ENCODE results near the gene LRIG1. TPM values are rescaled to one million over a fixed set of nuclear protein-coding genes. Genes with fewer than 3 reads are reported as not detected.

Gene LRIG1
- total and polyA plus RNA-seq, 5 donors: 80.2 to 140 (median 121) TPM

DNA sequence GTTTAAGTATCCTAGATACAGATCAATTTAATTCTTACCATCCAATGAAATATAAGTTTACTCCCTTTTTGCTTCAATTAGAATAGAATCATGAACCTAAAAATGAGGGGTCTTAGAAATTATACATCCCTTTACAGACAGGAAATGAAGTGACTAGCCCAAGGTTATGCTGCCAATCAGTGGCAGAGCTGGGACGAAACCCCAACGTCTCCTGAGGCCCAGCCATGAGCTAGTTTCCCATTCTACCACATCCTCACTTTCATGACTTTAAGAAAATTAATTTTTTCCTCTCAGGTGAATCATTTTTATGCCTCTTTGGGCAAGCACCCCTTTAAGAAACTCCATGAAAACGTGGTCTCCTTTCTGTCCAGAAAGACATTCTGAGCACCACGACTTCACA is 11.2 kb downstream of the LRIG1 start:
- Histone ChIP-seq H3K9me3 (ENCODE audit: control insufficient read depth, low read length) (no peaks in the 10 kb centered on the region), H3K27ac (ENCODE audit: low read length) (no peak overlapping the region), H3K4me3 (ENCODE audit: low read length) (no peak overlapping the region), H3K4me1 (ENCODE audit: control insufficient read depth, insufficient read depth, low read length) (peaks cover 5% of the 10 kb centered on the region), H3K27me3 (ENCODE audit: control insufficient read depth, insufficient read depth) (no peaks in the 10 kb centered on the region)
- WGBS: 77% methylated on average over 4 of the region's 4 CpGs
- DNase-seq (no peak), ATAC-seq (no peak)
- intact Hi-C loops (cut with DNase I): no loop called here

DNA sequence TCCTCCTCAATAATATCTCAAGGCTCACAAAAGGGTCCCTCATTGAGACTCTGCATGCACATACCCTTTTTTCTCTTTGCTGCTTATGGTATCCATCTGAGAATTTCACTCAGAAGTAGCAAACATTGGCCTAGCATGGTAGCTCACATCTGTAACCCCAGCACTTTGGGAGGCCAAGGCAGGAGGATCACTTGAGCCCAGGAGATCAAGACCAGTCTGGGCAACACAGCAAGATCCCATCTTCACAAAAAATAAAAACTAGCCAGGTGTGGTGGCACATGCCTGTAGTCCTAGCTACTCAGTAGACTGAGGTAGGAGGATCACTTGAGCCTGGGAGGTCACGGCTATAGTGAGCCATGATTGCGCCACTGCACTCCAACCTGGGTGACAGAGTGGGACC is 11.7 kb downstream of the LRIG1 start:
- Histone ChIP-seq H3K4me1 (ENCODE audit: control insufficient read depth, insufficient read depth, low read length) (peaks cover 7% of the 10 kb centered on the region), H3K4me3 (ENCODE audit: low read length) (no peak overlapping the region), H3K27ac (ENCODE audit: low read length) (no peak overlapping the region), H3K27me3 (ENCODE audit: control insufficient read depth, insufficient read depth) (no peaks in the 10 kb centered on the region), H3K9me3 (ENCODE audit: control insufficient read depth, low read length) (no peaks in the 10 kb centered on the region)
- no peak for ATAC-seq
- WGBS: 96% methylated on average over 2 of the region's 2 CpGs
- DNase-seq: no peak
- intact Hi-C loops (cut with DNase I): no loop called here

DNA sequence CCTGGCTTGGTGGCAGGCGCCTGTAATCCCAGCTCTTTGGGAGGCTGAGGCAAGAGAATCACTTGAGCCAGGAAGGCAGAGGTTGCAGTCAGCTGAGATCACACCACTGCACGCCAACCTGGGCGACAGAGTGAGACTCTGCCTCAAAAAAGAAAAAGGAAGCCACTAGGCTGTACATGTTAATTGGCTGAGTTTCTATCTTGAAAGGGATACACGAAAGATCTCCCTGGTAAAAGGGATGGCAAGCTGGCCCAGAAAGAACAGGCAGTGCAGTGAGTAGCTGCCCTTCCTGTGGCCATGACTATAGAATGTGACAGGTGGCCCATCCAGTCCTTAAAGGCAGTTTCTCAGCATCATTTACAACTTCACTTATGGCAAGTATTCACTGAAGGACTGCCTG is 12.3 kb downstream of the LRIG1 start:
- 74% methylated on average over 4 of the region's 4 CpGs for WGBS
- Histone ChIP-seq H3K27ac (ENCODE audit: low read length) (no peak overlapping the region), H3K27me3 (ENCODE audit: control insufficient read depth, insufficient read depth) (no peaks in the 10 kb centered on the region), H3K4me1 (ENCODE audit: control insufficient read depth, insufficient read depth, low read length) (peaks cover 8% of the 10 kb centered on the region), H3K9me3 (ENCODE audit: control insufficient read depth, low read length) (no peaks in the 10 kb centered on the region), H3K4me3 (ENCODE audit: low read length) (no peak overlapping the region)
- DNase-seq (no peak), ATAC-seq (no peak)
- intact Hi-C loops (cut with DNase I): no loop called here

DNA sequence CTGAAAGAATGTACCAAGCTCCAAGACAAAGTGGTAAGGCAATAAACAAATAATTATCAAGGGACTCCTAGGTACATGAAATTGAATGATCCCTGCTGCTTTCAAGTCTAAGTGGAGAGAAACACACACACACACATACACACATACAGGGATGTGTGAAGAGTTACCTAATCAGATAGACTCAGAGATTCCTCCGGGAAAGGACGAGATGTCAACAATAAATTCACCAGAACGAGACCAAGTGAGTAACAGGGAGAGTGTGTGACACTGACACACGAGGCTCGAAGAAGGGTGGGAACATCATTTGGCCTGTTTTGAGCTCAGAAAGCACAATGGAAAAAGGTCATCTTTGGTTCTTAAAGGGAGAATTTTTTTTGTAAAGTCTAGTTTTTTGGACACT is 13.4 kb downstream of the LRIG1 start:
- ATAC-seq (no peak), DNase-seq (no peak)
- no peak overlapping the region for H3K27ac ChIP-seq (ENCODE audit: low read length)
- no peaks in the 10 kb centered on the region for H3K27me3 ChIP-seq (ENCODE audit: control insufficient read depth, insufficient read depth)
- no peaks in the 10 kb centered on the region for H3K9me3 ChIP-seq (ENCODE audit: control insufficient read depth, low read length)
- peaks cover 11% of the 10 kb centered on the region for H3K4me1 ChIP-seq (ENCODE audit: control insufficient read depth, insufficient read depth, low read length)
- intact Hi-C loops (cut with DNase I): no loop called here
- H3K4me3 ChIP-seq (ENCODE audit: low read length): no peak overlapping the region
- WGBS: 69% methylated on average over 5 of the region's 5 CpGs

DNA sequence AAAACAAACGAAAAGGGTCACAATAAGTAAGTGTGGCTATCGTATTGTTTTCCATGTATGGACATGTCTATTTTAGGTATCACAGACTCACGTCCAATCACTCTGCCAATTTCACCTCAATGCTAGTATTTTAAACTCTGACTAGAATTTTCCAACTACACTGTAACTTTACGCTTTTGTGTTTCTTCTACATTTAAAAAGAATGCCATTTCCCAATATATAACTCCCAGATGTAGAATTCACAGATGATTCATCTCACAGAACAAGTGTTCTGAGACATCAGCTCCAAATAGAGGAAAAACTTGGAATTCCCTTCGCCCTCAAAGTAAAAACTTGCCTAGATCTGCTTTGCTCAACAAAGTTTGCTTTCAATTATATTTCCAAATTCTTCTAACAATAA is 14.2 kb downstream of the LRIG1 start:
- intact Hi-C loops (cut with DNase I): no loop called here
- H3K4me3 ChIP-seq (ENCODE audit: low read length): no peak overlapping the region

DNA sequence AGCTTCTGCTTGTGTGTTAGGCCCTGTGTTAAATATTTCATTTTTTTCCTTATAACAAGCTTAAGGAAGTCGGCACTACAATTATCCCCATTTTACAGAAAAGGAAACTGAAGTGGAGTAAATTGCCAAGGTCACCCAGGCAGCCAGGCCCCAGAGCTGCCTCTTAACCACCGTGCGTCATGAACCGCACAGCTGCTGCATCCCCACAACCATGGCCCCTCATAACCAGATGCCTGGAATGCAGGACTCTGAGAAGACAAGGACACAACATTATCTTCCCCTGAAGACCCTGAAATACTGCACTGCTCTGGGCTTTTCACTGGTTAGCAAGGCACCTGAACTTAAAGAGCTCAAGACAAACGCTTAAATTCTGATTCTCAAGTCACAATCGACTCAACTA is 14.6 kb downstream of the LRIG1 start:
- ATAC-seq (no peak), DNase-seq (no peak)
- no peaks in the 10 kb centered on the region for H3K9me3 ChIP-seq (ENCODE audit: control insufficient read depth, low read length)
- peaks cover 15% of the 10 kb centered on the region for H3K4me1 ChIP-seq (ENCODE audit: control insufficient read depth, insufficient read depth, low read length)
- no peak overlapping the region for H3K4me3 ChIP-seq (ENCODE audit: low read length)
- peak overlapping the region; percentile 75 for H3K27ac ChIP-seq (ENCODE audit: low read length)
- intact Hi-C loops (cut with DNase I): no loop called here
- H3K27me3 ChIP-seq (ENCODE audit: control insufficient read depth, insufficient read depth): no peaks in the 10 kb centered on the region
- WGBS: 84% methylated on average over 6 of the region's 6 CpGs

More for the DNA sequence above, 14.2 kb downstream of the LRIG1 start:
- ATAC-seq: no peak
- DNase-seq: no peak
- WGBS: 56% methylated on average over 5 of the region's 5 CpGs
- no peaks in the 10 kb centered on the region for H3K9me3 ChIP-seq (ENCODE audit: control insufficient read depth, low read length)
- H3K27ac ChIP-seq (ENCODE audit: low read length): no peak overlapping the region
- no peaks in the 10 kb centered on the region for H3K27me3 ChIP-seq (ENCODE audit: control insufficient read depth, insufficient read depth)
- H3K4me1 ChIP-seq (ENCODE audit: control insufficient read depth, insufficient read depth, low read length): peaks cover 15% of the 10 kb centered on the region

DNA sequence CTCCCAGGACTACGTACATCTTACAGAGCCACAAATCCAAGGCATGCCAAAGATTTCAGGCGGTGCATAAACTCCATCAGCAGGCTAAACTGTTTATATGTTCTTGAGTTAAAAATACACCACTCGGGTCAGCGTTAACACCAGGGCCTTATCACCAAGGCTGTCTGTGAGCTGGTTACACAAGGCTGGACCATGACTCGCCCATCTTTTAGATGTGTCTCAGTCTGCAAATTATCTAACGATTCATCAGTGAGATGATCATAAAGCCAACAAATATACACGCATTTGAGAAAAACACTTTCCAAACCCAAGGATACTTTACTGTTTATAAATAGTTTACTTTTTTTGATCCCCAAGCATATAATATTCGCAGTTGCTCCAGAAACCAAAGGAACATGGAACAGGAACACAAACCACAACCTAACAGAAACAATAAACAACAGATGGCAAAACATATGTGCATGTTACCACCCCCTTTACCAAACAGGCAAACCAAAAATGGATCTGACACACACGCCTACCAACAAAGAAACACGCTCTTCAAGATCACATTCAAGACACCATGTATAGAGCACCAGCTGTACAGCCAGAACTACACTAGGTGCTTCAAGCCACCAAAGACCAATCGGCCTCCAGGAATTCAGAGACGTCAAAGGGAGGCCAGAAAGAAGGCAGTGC is 15.4 kb downstream of the LRIG1 start:
- Histone ChIP-seq H3K4me3 (ENCODE audit: low read length) (no peak overlapping the region), H3K4me1 (ENCODE audit: control insufficient read depth, insufficient read depth, low read length) (peaks cover 18% of the 10 kb centered on the region), H3K9me3 (ENCODE audit: control insufficient read depth, low read length) (no peaks in the 10 kb centered on the region), H3K27ac (ENCODE audit: low read length) (peak overlapping the region; percentile 72), H3K27me3 (ENCODE audit: control insufficient read depth, insufficient read depth) (no peaks in the 10 kb centered on the region)
- WGBS: 66% methylated on average over 12 of the region's 12 CpGs
- DNase-seq: no peak
- intact Hi-C loops (cut with DNase I): no loop called here
- peak; percentile 36 to 57 for ATAC-seq

DNA sequence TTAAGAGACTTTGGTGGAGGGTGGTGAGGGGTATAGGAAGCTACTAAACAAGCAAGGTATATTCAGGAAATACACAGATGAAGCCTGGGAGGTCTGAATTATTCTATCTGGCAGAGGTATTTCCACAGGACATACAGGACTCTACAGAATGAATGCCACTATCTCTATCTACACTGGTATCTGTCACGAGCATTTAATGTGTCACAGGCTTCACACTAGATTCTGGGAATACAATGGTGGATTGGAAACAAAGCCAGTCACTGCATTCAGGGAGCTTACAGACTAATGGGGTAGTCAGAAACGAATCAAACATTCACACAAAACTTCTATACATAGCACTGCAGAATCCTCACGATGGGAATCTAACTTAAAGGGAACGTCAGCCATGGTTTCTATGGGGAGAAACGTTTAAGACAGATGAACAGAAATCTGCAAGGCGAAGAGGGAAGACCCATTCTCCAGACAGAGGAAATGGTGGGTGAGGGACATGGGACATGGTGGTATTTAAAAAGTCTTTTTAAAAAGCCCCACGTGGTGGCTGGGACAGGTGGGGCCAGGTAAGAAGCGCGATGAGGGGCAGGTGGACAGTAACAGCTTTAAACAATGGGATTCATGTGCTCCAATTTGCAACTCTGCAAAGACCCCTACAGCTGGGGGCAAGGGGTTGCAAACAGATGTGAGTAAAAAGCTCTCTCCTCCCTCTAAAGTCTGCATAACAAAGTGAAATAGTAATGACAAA is 16.5 kb downstream of the LRIG1 start:
- Histone ChIP-seq H3K9me3 (ENCODE audit: control insufficient read depth, low read length) (no peaks in the 10 kb centered on the region), H3K4me3 (ENCODE audit: low read length) (no peak overlapping the region), H3K27me3 (ENCODE audit: control insufficient read depth, insufficient read depth) (no peaks in the 10 kb centered on the region), H3K27ac (ENCODE audit: low read length) (peak overlapping the region; percentile 84), H3K4me1 (ENCODE audit: control insufficient read depth, insufficient read depth, low read length) (peaks cover 18% of the 10 kb centered on the region)
- DNase-seq: no peak
- no peak for ATAC-seq
- intact Hi-C loops (cut with DNase I): no loop called here
- 74% methylated on average over 9 of the region's 9 CpGs for WGBS

DNA sequence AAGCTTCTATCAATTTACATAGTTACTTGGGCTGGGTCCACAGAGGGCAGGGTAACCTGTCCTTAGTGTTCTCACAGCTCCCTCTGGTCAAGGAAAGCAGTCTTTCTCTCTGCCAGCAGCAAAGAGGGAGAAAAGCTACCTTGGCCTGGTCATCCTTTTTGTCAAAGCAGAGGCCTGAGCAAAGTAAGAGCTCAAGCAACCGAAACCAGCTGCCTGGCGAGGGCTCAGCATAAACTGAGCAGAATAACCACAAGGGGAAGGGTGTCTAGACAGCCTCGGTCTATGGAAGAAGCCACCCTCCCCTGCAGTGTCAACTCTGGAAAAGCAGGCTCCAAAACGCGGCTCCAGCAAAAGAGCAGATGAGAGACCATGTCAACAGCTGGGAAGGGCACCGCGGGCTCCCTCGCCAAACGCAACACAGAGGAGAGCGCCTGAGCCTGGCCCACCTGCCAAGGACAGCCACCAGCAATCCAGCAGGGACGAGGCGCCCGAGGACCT is 17.4 kb downstream of the LRIG1 start:
- H3K4me3 ChIP-seq (ENCODE audit: low read length): no peak overlapping the region
- 60% methylated on average over 13 of the region's 13 CpGs for WGBS
- ATAC-seq: peak; percentile 43 to 64

DNA sequence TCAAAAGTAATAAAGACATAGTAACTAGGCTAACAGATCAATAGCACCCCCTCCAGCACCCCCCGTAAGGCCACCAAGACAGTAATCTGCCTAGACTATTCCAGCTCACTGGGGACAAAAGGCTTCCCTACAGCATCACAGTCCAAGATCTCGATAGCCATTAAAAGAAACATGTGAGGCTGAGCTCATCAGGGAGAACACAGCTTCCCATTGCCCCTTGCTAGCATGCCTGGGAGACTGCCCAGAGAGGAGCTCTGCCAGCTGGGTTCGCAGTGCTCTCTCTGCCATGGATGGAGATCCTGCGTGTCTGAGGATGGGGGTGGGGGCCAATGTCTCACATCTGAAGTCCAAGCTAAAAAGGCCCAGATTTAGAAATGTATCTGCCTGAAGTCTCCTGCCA is 17.8 kb downstream of the LRIG1 start:
- no peak overlapping the region for H3K4me3 ChIP-seq (ENCODE audit: low read length)
- intact Hi-C loops (cut with DNase I): no loop called here

More for the DNA sequence above, 17.4 kb downstream of the LRIG1 start:
- intact Hi-C loops (cut with DNase I): no loop called here
- H3K4me1 ChIP-seq (ENCODE audit: control insufficient read depth, insufficient read depth, low read length): peaks cover 21% of the 10 kb centered on the region
- no peaks in the 10 kb centered on the region for H3K27me3 ChIP-seq (ENCODE audit: control insufficient read depth, insufficient read depth)
- no peaks in the 10 kb centered on the region for H3K9me3 ChIP-seq (ENCODE audit: control insufficient read depth, low read length)
- DNase-seq: peak in 2 of 3 donors; percentile 69 to 77
- H3K27ac ChIP-seq (ENCODE audit: low read length): peak overlapping the region; percentile 88

DNA sequence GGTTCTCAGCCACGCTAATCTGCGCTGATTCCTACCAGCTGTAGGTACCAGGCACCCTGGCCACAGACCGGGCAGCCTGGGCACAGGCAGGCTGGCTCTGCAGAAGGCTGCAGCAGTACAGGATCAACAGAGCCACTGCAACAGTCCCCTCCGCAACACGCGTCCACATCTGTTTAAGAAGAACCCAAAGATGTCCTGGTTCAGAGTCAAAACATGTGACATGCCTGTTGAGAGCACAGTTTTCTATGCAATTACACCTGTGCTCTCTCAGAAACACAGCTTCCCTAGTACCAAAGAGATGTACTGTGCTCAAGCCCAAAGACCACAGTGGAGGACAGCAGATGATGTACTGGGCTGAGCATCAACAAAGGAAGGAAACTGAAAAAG is 18.8 kb downstream of the LRIG1 start:
- ATAC-seq: peak in 1 of 2 donors; percentile 18
- no peaks in the 10 kb centered on the region for H3K9me3 ChIP-seq (ENCODE audit: control insufficient read depth, low read length)
- WGBS: 60% methylated on average over 6 of the region's 6 CpGs
- no peaks in the 10 kb centered on the region for H3K27me3 ChIP-seq (ENCODE audit: control insufficient read depth, insufficient read depth)
- peaks cover 23% of the 10 kb centered on the region for H3K4me1 ChIP-seq (ENCODE audit: control insufficient read depth, insufficient read depth, low read length)
- intact Hi-C loops (cut with DNase I): no loop called here
- H3K4me3 ChIP-seq (ENCODE audit: low read length): no peak overlapping the region
- no peak for DNase-seq
- peak overlapping the region; percentile 62 for H3K27ac ChIP-seq (ENCODE audit: low read length)

More for the DNA sequence above, 17.8 kb downstream of the LRIG1 start:
- Histone ChIP-seq H3K4me1 (ENCODE audit: control insufficient read depth, insufficient read depth, low read length) (peaks cover 23% of the 10 kb centered on the region), H3K27ac (ENCODE audit: low read length) (peak overlapping the region; percentile 88), H3K9me3 (ENCODE audit: control insufficient read depth, low read length) (no peaks in the 10 kb centered on the region), H3K27me3 (ENCODE audit: control insufficient read depth, insufficient read depth) (no peaks in the 10 kb centered on the region)
- WGBS: 21% methylated on average over 4 of the region's 4 CpGs
- peak; percentile 73 to 91 (median 90) for DNase-seq
- peak; percentile 87 to 89 for ATAC-seq
